GM12891 (cell line): ENCODE data around the gene STK32B.

ENCODE experiments used
- PAX5 ChIP-seq: IDR thresholded peaks from 2 replicates; pipeline ENCODE4 v1.6.1; 2011; ENCODE audit warnings: low read length, moderate library complexity, mild to moderate bottlenecking; ENCODE audit not compliant: insufficient read depth, severe bottlenecking
- POLR2A ChIP-seq: IDR thresholded peaks from 2 replicates; pipeline ENCODE4 v1.6.1; 2011; ENCODE audit warnings: low read depth, low read length, control low read depth
- POLR2AphosphoS5 ChIP-seq: IDR thresholded peaks from 2 replicates; pipeline ENCODE4 v1.6.1; 2011; ENCODE audit warnings: low read depth, low read length, control low read depth
- POU2F2 ChIP-seq: IDR thresholded peaks from 2 replicates; pipeline ENCODE4 v1.6.1; 2011; ENCODE audit warnings: low read depth, mild to moderate bottlenecking, control low read depth, low read length, moderate library complexity
- SPI1 ChIP-seq: IDR thresholded peaks from 2 replicates; pipeline ENCODE4 v1.6.1; 2011; ENCODE audit warnings: low read depth, low read length, control low read depth
- TAF1 ChIP-seq: IDR thresholded peaks from 2 replicates; pipeline ENCODE4 v1.6.1; 2011; ENCODE audit warnings: low read depth, low read length, control low read depth

DNA sequence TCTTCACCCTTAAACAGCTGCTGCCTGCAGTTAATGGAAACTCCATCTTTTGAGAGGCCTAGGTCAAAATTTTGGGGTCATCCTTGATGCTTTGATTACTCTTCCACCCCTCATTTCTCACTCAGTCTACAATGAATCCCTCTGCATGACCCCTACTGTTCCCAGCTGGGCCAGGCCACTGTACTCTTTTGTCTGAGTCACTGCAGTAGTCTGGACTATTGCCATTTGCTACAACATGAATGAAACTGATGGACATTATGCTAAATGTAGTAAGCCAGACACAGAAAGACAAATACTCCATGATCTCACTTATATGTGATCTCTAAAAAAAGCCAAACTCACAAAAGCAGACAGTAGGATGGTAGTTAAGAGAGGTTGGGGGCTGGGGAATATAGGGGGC is 28.3 kb downstream of the STK32B start:
- TF ChIP-seq POLR2A (no peak), POU2F2 (no peak), POLR2AphosphoS5 (no peak), TAF1 (no peak), PAX5 (no peak), SPI1 (no peak)
